Retinal pigment epithelial cell (primary cell): ENCODE measurements around the gene NECAP2.
"Not testable (repeated sequence)": the region's sequence is repeated elsewhere in the genome, so short reads cannot be mapped to it uniquely, and the experiment has no call there.

ENCODE experiments used
- DNase-seq: peaks from one replicate; pipeline ENCODE4 v3.0.0-alpha.2; 2010; ENCODE audit warnings: low read depth
- H3K4me3 ChIP-seq: 2 replicates; pipeline ENCODE4 v1.5.1; 2011; ENCODE audit warnings: mild to moderate bottlenecking, low read length, control low read depth, moderate library complexity
- CTCF ChIP-seq: conservative IDR thresholded peaks from 2 replicates; pipeline ENCODE4 v1.5.1; 2011; ENCODE audit warnings: low read depth, low read length, control low read depth, inconsistent platforms

Gene NECAP2

GRCh38 chr1:16474166-16474800 lies 33.8 kb downstream of the NECAP2 start:
- no peak for TF ChIP-seq CTCF
- H3K4me3 ChIP-seq: no peak overlapping the region
- DNase-seq: no peak

GRCh38 chr1:16474891-16475290 lies 34.4 kb downstream of the NECAP2 start:
- DNase-seq, H3K4me3 ChIP-seq: not testable (repeated sequence)
- TF ChIP-seq CTCF: peak; percentile 29

- DNase-seq, H3K4me3 ChIP-seq: not testable (repeated sequence)
Observed at GRCh38 chr1:16475771-16476770, 35.5 kb downstream of the NECAP2 start.

GRCh38 chr1:16478091-16478490 lies 37.6 kb downstream of the NECAP2 start:
- TF ChIP-seq CTCF: no peak
- DNase-seq: no peak
- H3K4me3 ChIP-seq: no peak overlapping the region

- not testable (repeated sequence) for H3K4me3 ChIP-seq, DNase-seq
Observed at GRCh38 chr1:16483146-16483545, 42.6 kb downstream of the NECAP2 start.

GRCh38 chr1:16483639-16484500 lies 43.3 kb downstream of the NECAP2 start:
- DNase-seq, H3K4me3 ChIP-seq: not testable (repeated sequence)

GRCh38 chr1:16484501-16484835 lies 43.9 kb downstream of the NECAP2 start:
- TF ChIP-seq CTCF: no peak
- DNase-seq: no peak
- no peak overlapping the region for H3K4me3 ChIP-seq

- H3K4me3 ChIP-seq: no peak overlapping the region
- no peak for DNase-seq
- no peak for TF ChIP-seq CTCF
Observed at GRCh38 chr1:16484931-16485330, 44.4 kb downstream of the NECAP2 start.

GRCh38 chr1:16486316-16486715 lies 45.8 kb downstream of the NECAP2 start:
- DNase-seq, H3K4me3 ChIP-seq: not testable (repeated sequence)

GRCh38 chr1:16487011-16487410 lies 46.5 kb downstream of the NECAP2 start:
- not testable (repeated sequence) for DNase-seq, H3K4me3 ChIP-seq

- not testable (repeated sequence) for DNase-seq, H3K4me3 ChIP-seq
Observed at GRCh38 chr1:16489195-16489880, 48.8 kb downstream of the NECAP2 start.
